MCF 10A (cell line): ENCODE results near the gene OR12D1. TPM values are rescaled to one million over a fixed set of nuclear protein-coding genes. Genes with fewer than 3 reads are reported as not detected.

ENCODE experiments used
- BruUV-seq: library from RNA; stranded (reverse); fragments of 400-500 nt; replicated peaks from 2 replicates; lab custom pipeline; 2021; lab: Mats Ljungman, UMichigan
- CTCF ChIA-PET: fragments of 300-600 bp; sonication (Branson Sonifier 250); formaldehyde crosslinking; extraction: SDS; loops from one replicate; lab custom pipeline; 2021; ENCODE audit warnings: antibody characterized with exemption, inconsistent platforms; lab: Yijun Ruan, JAX
- POLR2A ChIA-PET: fragments of 300-600, 350-650 bp; sonication (Branson Sonifier 250); formaldehyde crosslinking; extraction: SDS; loops from one replicate; lab custom pipeline; 2020; ENCODE audit warnings: antibody characterized with exemption, inconsistent platforms; lab: Yijun Ruan, JAX
- DNase-seq: peaks from one replicate; pipeline ENCODE4 v3.0.0-alpha.2; 2018; ENCODE audit not compliant: unreplicated experiment
- H3K27ac Mint-ChIP-seq: one replicate; pipeline ENCODE4 v1.8.0; 2022; ENCODE audit warnings: mild to moderate bottlenecking, low read depth, mixed read lengths; ENCODE audit not compliant: unreplicated experiment
- H3K27me3 Mint-ChIP-seq: one replicate; pipeline ENCODE4 v1.8.0; 2022; ENCODE audit warnings: mixed read lengths; ENCODE audit not compliant: insufficient read depth, unreplicated experiment
- H3K36me3 Mint-ChIP-seq: one replicate; pipeline ENCODE4 v1.8.0; 2022; ENCODE audit warnings: mild to moderate bottlenecking, moderate library complexity, mixed read lengths; ENCODE audit not compliant: insufficient read depth, unreplicated experiment
- H3K4me1 Mint-ChIP-seq: one replicate; pipeline ENCODE4 v1.8.0; 2022; ENCODE audit warnings: mixed read lengths; ENCODE audit not compliant: insufficient read depth, unreplicated experiment
- H3K4me3 Mint-ChIP-seq: one replicate; pipeline ENCODE4 v1.8.0; 2022; ENCODE audit warnings: mild to moderate bottlenecking, moderate library complexity, mixed read lengths; ENCODE audit not compliant: unreplicated experiment
- H3K9me3 Mint-ChIP-seq: one replicate; pipeline ENCODE4 v1.8.0; 2022; ENCODE audit warnings: mixed read lengths; ENCODE audit not compliant: unreplicated experiment
- intact Hi-C: fragments of 100-400 bp; cut with micrococcal nuclease; formaldehyde crosslinking; loops from 2 replicates; pipeline ENCODE4 v1.14.1; 2022
- total RNA-seq: library from RNA; stranded (reverse); gene quantifications from 2 replicates; pipeline ENCODE4 v1.2.3, GENCODE V29; 2022
- TF ChIP-seq, protein P1 (sequence below): fragments of 200-600 bp; IDR thresholded peaks from one replicate; pipeline ENCODE4 v1.8.0; 2022; ENCODE audit warnings: antibody characterized with exemption, mild to moderate bottlenecking; ENCODE audit not compliant: unreplicated experiment

Gene OR12D1
- total RNA-seq, 1 experiment from 2014 or later = not detected

- intact Hi-C loops = no loop called here
- H3K27ac Mint-ChIP-seq = no peak overlapping the region
- H3K36me3 Mint-ChIP-seq = no peaks in the 10 kb centered on the region
- TF ChIP-seq, protein P1, sequence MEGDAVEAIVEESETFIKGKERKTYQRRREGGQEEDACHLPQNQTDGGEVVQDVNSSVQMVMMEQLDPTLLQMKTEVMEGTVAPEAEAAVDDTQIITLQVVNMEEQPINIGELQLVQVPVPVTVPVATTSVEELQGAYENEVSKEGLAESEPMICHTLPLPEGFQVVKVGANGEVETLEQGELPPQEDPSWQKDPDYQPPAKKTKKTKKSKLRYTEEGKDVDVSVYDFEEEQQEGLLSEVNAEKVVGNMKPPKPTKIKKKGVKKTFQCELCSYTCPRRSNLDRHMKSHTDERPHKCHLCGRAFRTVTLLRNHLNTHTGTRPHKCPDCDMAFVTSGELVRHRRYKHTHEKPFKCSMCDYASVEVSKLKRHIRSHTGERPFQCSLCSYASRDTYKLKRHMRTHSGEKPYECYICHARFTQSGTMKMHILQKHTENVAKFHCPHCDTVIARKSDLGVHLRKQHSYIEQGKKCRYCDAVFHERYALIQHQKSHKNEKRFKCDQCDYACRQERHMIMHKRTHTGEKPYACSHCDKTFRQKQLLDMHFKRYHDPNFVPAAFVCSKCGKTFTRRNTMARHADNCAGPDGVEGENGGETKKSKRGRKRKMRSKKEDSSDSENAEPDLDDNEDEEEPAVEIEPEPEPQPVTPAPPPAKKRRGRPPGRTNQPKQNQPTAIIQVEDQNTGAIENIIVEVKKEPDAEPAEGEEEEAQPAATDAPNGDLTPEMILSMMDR = no peak
- ChIA-PET POLR2A (no interaction called here), CTCF (no interaction called here)
- DNase-seq = no peak
- no peak overlapping the region for H3K4me3 Mint-ChIP-seq
- peaks cover 83% of the 10 kb centered on the region for H3K27me3 Mint-ChIP-seq
- no TSS peak for BruUV-seq
- no peaks in the 10 kb centered on the region for H3K9me3 Mint-ChIP-seq
- no peaks in the 10 kb centered on the region for H3K4me1 Mint-ChIP-seq
Measured at GRCh38 chr6:29388533-29388932, 26.2 kb upstream of the OR12D1 start.

- Mint-ChIP-seq H3K27ac (no peak within 1 kb of the TSS), H3K4me3 (no peak within 1 kb of the TSS), H3K9me3 (no peaks in the 10 kb centered on the region), H3K4me1 (no peaks in the 10 kb centered on the region), H3K27me3 (peaks cover 82% of the 10 kb centered on the region), H3K36me3 (no peaks in the 10 kb centered on the region)
- ChIA-PET CTCF (interaction anchor here (0.7 to 1.4 kb wide), 2 partner anchors 180 to 194 kb away, joined by 3 to 4 read pairs; no protein-coding TSS in a partner anchor), POLR2A (no interaction called here)
- DNase-seq = no peak
- intact Hi-C loops = no loop called here
- TF ChIP-seq, protein P1 = no peak
- no TSS peak for BruUV-seq
Measured at GRCh38 chr6:29395331-29395730, 19.4 kb upstream of the OR12D1 start, which contains the start of gene OR12D2. Gene OR12D2 (plus strand): TSS chr6:29395631. CDS start chr6:29396700, 1,069 bp downstream.

DNA sequence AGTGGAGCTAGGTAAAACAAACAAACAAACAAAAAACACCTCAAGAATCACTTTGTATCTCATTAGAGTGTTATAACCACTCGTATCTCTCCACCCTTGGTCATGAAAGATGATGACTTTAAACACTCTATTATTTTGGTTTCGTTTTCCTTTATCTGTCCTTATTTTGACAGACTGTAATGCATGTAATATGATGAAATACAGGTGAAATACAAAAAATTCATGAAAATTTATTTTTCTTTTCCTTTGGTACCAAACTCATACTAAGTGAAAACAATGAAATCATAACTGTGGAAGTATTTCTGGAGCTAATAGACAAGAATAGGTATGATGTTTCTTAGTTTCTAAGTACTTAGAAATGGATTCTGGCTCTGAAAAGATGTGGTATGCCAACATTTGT is 15.2 kb upstream of the OR12D1 start:
- no TSS peak for BruUV-seq
- CTCF ChIA-PET = no interaction called here
- no peak overlapping the region for H3K4me3 Mint-ChIP-seq
- no peaks in the 10 kb centered on the region for H3K9me3 Mint-ChIP-seq
- intact Hi-C loops = no loop called here
- H3K36me3 Mint-ChIP-seq = no peaks in the 10 kb centered on the region
- TF ChIP-seq, protein P1 = no peak
- POLR2A ChIA-PET = no interaction called here
- no peak overlapping the region for H3K27ac Mint-ChIP-seq
- DNase-seq = no peak
- H3K4me1 Mint-ChIP-seq = no peaks in the 10 kb centered on the region
- peaks cover 96% of the 10 kb centered on the region for H3K27me3 Mint-ChIP-seq

- CTCF ChIA-PET = no interaction called here
- no TSS peak for BruUV-seq
- TF ChIP-seq, protein P1 = no peak
Measured at GRCh38 chr6:29403801-29404200, 10.9 kb upstream of the OR12D1 start.

More at GRCh38 chr6:29403801-29404200, 10.9 kb upstream of the OR12D1 start:
- intact Hi-C loops = no loop called here
- Mint-ChIP-seq H3K27ac (no peak overlapping the region), H3K4me3 (no peak overlapping the region), H3K9me3 (peaks cover 10% of the 10 kb centered on the region), H3K4me1 (no peaks in the 10 kb centered on the region), H3K36me3 (no peaks in the 10 kb centered on the region), H3K27me3 (peaks cover 92% of the 10 kb centered on the region)
- POLR2A ChIA-PET = interaction anchor here (0.6 kb wide), 1 partner anchor 980 kb away, joined by 3 read pairs; no protein-coding TSS in a partner anchor
- DNase-seq = no peak
